DND-41 (cell line): ENCODE measurements around the gene LRRC27.

Source experiments
- CTCF ChIP-seq: IDR thresholded peaks from 2 replicates; pipeline ENCODE4 v1.5.1; 2012; ENCODE audit warnings: borderline replicate concordance, low read length, moderate library complexity, mild to moderate bottlenecking; ENCODE audit not compliant: poor library complexity, severe bottlenecking; ENCODE audit errors: extremely low read depth
- EZH2 ChIP-seq: IDR thresholded peaks from 3 replicates; pipeline ENCODE4 v1.6.1; 2012; ENCODE audit warnings: borderline replicate concordance, low read depth, mild to moderate bottlenecking, moderate library complexity, low read length, inconsistent platforms; ENCODE audit not compliant: severe bottlenecking

- TF ChIP-seq CTCF (no peak), EZH2 (no peak)
Observed at GRCh38 chr10:132304756-132305509, 27.1 kb upstream of the LRRC27 start.
